K562 (cell line): ENCODE data around the gene EVI5L. TPM values are rescaled to one million over a fixed set of nuclear protein-coding genes. Genes with fewer than 3 reads are reported as not detected.

Experiments used
- ATAC-seq: fragments of 200-7000 bp; cut with Tn5 transposase; 3 replicates; pipeline ENCODE4 v1.9.1; 2020; ENCODE audit warnings: moderate library complexity
- BruUV-seq: library from RNA; stranded (reverse); fragments of 400-500 nt; replicated peaks from 2 replicates; lab custom pipeline; 2021; lab: Mats Ljungman, UMichigan
- CTCF ChIA-PET: fragments of 300-600 bp; formaldehyde crosslinking; extraction: SDS; loops from one replicate; lab custom pipeline; 2021; ENCODE audit warnings: low intra/inter-chr PET ratio; lab: Yijun Ruan, JAX
- POLR2A ChIA-PET: fragments of 300-600, 350-650 bp; sonication (Branson Sonifier 250); formaldehyde crosslinking; extraction: SDS; loops from one replicate; lab custom pipeline; 2021; ENCODE audit warnings: antibody characterized with exemption, inconsistent platforms; lab: Yijun Ruan, JAX
- DNase-seq, 4 experiments: peaks; one replicate each; pipeline versions ENCODE4 v3.0.0 to v3.0.0-alpha.2; 2011 to 2018; ENCODE audit warnings: low spot score in 3 of 4, mixed read lengths in 3 of 4; ENCODE audit errors: extremely low read depth in 1 of 4
- FAIRE-seq: peaks from 2 replicates; lab custom pipeline; 2011; peaks lifted over from hg19 to GRCh38; lab: Jason Lieb, UNC
- H2AFZ ChIP-seq: 2 replicates; pipeline ENCODE4 v1.6.0; 2011; ENCODE audit warnings: low read depth, low read length, control low read depth, inconsistent platforms
- H3K27ac ChIP-seq: fragments of 200-600 bp; 3 replicates; pipeline ENCODE4 v1.8.0; 2011; ENCODE audit warnings: low read depth, mild to moderate bottlenecking, control low read depth, inconsistent platforms, low read length, moderate library complexity, mixed read lengths; ENCODE audit errors: extremely low read depth
- H3K27me3 ChIP-seq, 2 experiments: fragments of 300-600 bp in 1 of 2; 2 replicates in 1 of 2; 3 replicates in 1 of 2; pipeline versions ENCODE4 v1.6.0 to v1.8.0; 2011; ENCODE audit warnings: inconsistent platforms in 2 of 2, low read length in 2 of 2, mild to moderate bottlenecking in 1 of 2, mixed read lengths in 1 of 2, moderate library complexity in 1 of 2; ENCODE audit not compliant: control insufficient read depth in 2 of 2, insufficient read depth in 2 of 2
- H3K36me3 ChIP-seq: fragments of 300-600 bp; 3 replicates; pipeline ENCODE4 v1.8.0; 2011; ENCODE audit warnings: mild to moderate bottlenecking, low read length, inconsistent platforms; ENCODE audit not compliant: control insufficient read depth, insufficient read depth
- H3K4me1 ChIP-seq, 2 experiments: fragments of 200-600 bp in 1 of 2; replicated peaks in 1 of 2; 2 replicates in 1 of 2; 3 replicates in 1 of 2; pipeline versions ENCODE4 v1.5.1 to v1.8.0; 2011; ENCODE audit warnings: inconsistent platforms in 2 of 2, low read length in 2 of 2, mild to moderate bottlenecking in 1 of 2, mixed read lengths in 1 of 2, moderate library complexity in 1 of 2; ENCODE audit not compliant: control insufficient read depth in 2 of 2, insufficient read depth in 2 of 2
- H3K4me2 ChIP-seq: 2 replicates; pipeline ENCODE4 v1.6.1; 2011; ENCODE audit warnings: low read length, control low read depth, inconsistent platforms, mixed read lengths; ENCODE audit not compliant: insufficient read depth
- H3K4me3 ChIP-seq: fragments of 200-600 bp; sonication (generic), shearing (Covaris generic); 2 replicates; pipeline ENCODE4 v1.5.1; 2016; ENCODE audit warnings: control low read depth, inconsistent platforms
- H3K79me2 ChIP-seq: fragments of 200-600 bp; 3 replicates; pipeline ENCODE4 v1.8.0; 2011; ENCODE audit warnings: low read length, inconsistent platforms; ENCODE audit not compliant: control insufficient read depth, insufficient read depth
- H3K9ac ChIP-seq, 2 experiments: 2 replicates each; pipeline versions ENCODE4 v1.6.0 to v1.6.1; 2011; ENCODE audit warnings: low read depth in 2 of 2, low read length in 2 of 2, control low read depth in 1 of 2, inconsistent platforms in 1 of 2, mild to moderate bottlenecking in 1 of 2, mixed read lengths in 1 of 2; ENCODE audit not compliant: insufficient read depth in 1 of 2
- H3K9me1 ChIP-seq: one replicate; pipeline ENCODE4 v1.6.0; 2011; ENCODE audit warnings: inconsistent platforms, mild to moderate bottlenecking, low read length, moderate library complexity; ENCODE audit not compliant: control insufficient read depth, insufficient read depth
- H3K9me3 ChIP-seq: replicated peaks from 2 replicates; pipeline ENCODE4 v1.5.1; 2011; ENCODE audit warnings: low read depth, low read length, inconsistent platforms; ENCODE audit not compliant: control insufficient read depth, insufficient read depth
- H4K20me1 ChIP-seq: replicated peaks from 2 replicates; pipeline ENCODE4 v1.6.1; 2011; ENCODE audit warnings: low read length, inconsistent platforms, mixed read lengths; ENCODE audit not compliant: control insufficient read depth, insufficient read depth
- HCFC1 ChIP-seq: IDR thresholded peaks from 2 replicates; pipeline ENCODE4 v1.6.1; 2012; ENCODE audit warnings: low read depth, low read length, improper control_type of control experiment
- KDM4B ChIP-seq, 2 experiments: fragments of 450-650 bp in 1 of 2; sonication (generic) in 1 of 2; IDR thresholded peaks; 2 replicates each; pipeline ENCODE4 v1.6.1; 2016 to 2017; ENCODE audit warnings: borderline replicate concordance in 2 of 2, antibody characterized with exemption in 1 of 2, low read depth in 1 of 2, mild to moderate bottlenecking in 1 of 2
- MYNN ChIP-seq, 2 experiments: sonication (generic); formaldehyde crosslinking in 1 of 2; IDR thresholded peaks; 2 replicates each; pipeline versions ENCODE4 v1.5.0 to v1.6.1; 2016 to 2020; ENCODE audit warnings: antibody characterized with exemption in 1 of 2, missing genetic modification reagents in 1 of 2
- RFX5 ChIP-seq: IDR thresholded peaks from 2 replicates; pipeline ENCODE4 v1.6.1; 2011; ENCODE audit warnings: low read depth, mild to moderate bottlenecking, improper control_type of control experiment, low read length
- SFPQ ChIP-seq: fragments of 200-400 bp; formaldehyde crosslinking; IDR thresholded peaks from 2 replicates; pipeline ENCODE4 v1.6.1; 2017; ENCODE audit warnings: mild to moderate bottlenecking, low read depth, low read length, moderate library complexity
- XRCC4 ChIP-seq: IDR thresholded peaks from one replicate; pipeline ENCODE4 v1.6.1; 2011; ENCODE audit not compliant: insufficient read depth, insufficient read length; ENCODE audit errors: extremely low read depth
- ZBTB9 ChIP-seq: fragments of 450-650 bp; formaldehyde crosslinking; IDR thresholded peaks from 2 replicates; pipeline ENCODE4 v1.4.0; 2020; ENCODE audit warnings: mild to moderate bottlenecking, moderate library complexity
- ZKSCAN1 ChIP-seq: fragments of 150-350 bp; IDR thresholded peaks from 2 replicates; pipeline ENCODE4 v1.6.1; 2016; ENCODE audit warnings: low read depth, low read length
- ZNF197 ChIP-seq: fragments of 200-800 bp; sonication (Bioruptor generic); IDR thresholded peaks from 2 replicates; pipeline ENCODE4 v1.6.1; 2016; ENCODE audit warnings: low read depth, missing genetic modification characterization, missing compliant biosample characterization
- ZNF780A ChIP-seq: fragments of 250-450 bp; sonication (Bioruptor Pico); IDR thresholded peaks from 2 replicates; pipeline ENCODE4 v1.5.0; 2021; ENCODE audit warnings: mild to moderate bottlenecking
- WGBS: fragments of 100-300 bp; shearing (Covaris generic); methylation state at CpG from one replicate; pipeline ENCODE4 v1.1.6; 2016; ENCODE audit warnings: low coverage, mixed read lengths; ENCODE audit not compliant: insufficient coverage; ENCODE audit errors: missing lambda C conversion rate; 5-methylcytosine and 5-hydroxymethylcytosine counted together
- in situ Hi-C: fragments of 300-500 bp; cut with MboI; formaldehyde crosslinking; loops from 4 replicates; pipeline ENCODE4 v1.15.0; 2018; ENCODE audit warnings: inconsistent platforms, mixed read lengths
- intact Hi-C: fragments of 100-400 bp; cut with micrococcal nuclease; formaldehyde crosslinking; loops from 2 replicates; pipeline ENCODE4 v1.14.2; 2022
- polyA plus RNA-seq, 8 experiments: library from polyadenylated mRNA; depleted of rRNA in 4 of 8; stranded (reverse) in 5 of 8; unstranded in 3 of 8; fragments of >200 nt; fragmentation: Nextera tagmentation in 2 of 8; fragmentation: Illumina TruSeq in 1 of 8; extraction: Ambion mirVana in 2 of 8; extraction: Trizol in 1 of 8; gene quantifications; 2 replicates each; pipeline versions ENCODE4 v1.2.1 to v1.2.3, GENCODE V29; 2011 to 2014; ENCODE audit warnings: inconsistent platforms in 1 of 8, missing spikeins in 1 of 8
- total RNA-seq, 7 experiments: library from RNA; depleted of rRNA in 6 of 7; stranded (reverse); fragments of >200 nt in 6 of 7; fragmentation: Illumina TruSeq in 2 of 7; extraction: Trizol in 2 of 7; gene quantifications; 2 replicates each; pipeline versions ENCODE4 v1.2.1 to v1.2.3, GENCODE V29; 2011 to 2021; ENCODE audit warnings: low replicate concordance in 1 of 7

Gene EVI5L
- total and polyA plus RNA-seq, 9 of the 15 experiments (the other 6 are each of a cell fraction or from before 2014, with no cell fraction given) = 0.69 to 1.8 (median 1.2) TPM; not detected in 2

- intact Hi-C loops = no loop called here
- H3K4me2 ChIP-seq = no peak overlapping the region
- ChIA-PET POLR2A (interaction anchor here (0.6 kb wide), 1 partner anchor 135 kb away, joined by 4 read pairs; no protein-coding TSS in a partner anchor), CTCF (no interaction called here)
- H3K4me1 ChIP-seq = peaks cover 10 to 83% of the 10 kb centered on the region in 2 experiments; a peak in 4 of 5 replicates
- FAIRE-seq = no peak
- no peaks in the 10 kb centered on the region for H4K20me1 ChIP-seq
- H3K79me2 ChIP-seq = no peaks in the 10 kb centered on the region
- TF ChIP-seq HCFC1 = no peak
- TF ChIP-seq ZNF780A = no peak
- TF ChIP-seq ZKSCAN1 = peak; percentile 86
- DNase-seq = no peak
- WGBS = 75% methylated on average over 17 of the region's 21 CpGs
- no peaks in the 10 kb centered on the region for H3K36me3 ChIP-seq
- in situ Hi-C loops = no loop called here
- no peak overlapping the region for H3K4me3 ChIP-seq
- H3K27ac ChIP-seq = no peak overlapping the region
- H2AFZ ChIP-seq = no peak overlapping the region
- peak overlapping the region in 1 of 2 experiments; percentile 58; a peak in 1 of 4 replicates for H3K9ac ChIP-seq
- H3K27me3 ChIP-seq = no peaks in the 10 kb centered on the region
- peaks cover 6% of the 10 kb centered on the region for H3K9me1 ChIP-seq
- H3K9me3 ChIP-seq = no peaks in the 10 kb centered on the region
- no TSS peak for BruUV-seq
- ATAC-seq = no peak
Measured at GRCh38 chr19:7863971-7864689, 34.1 kb downstream of the EVI5L start.

GRCh38 chr19:7864690-7865074 lies 34.7 kb downstream of the EVI5L start:
- no peak overlapping the region for H3K4me3 ChIP-seq
- BruUV-seq = no TSS peak
- H3K9me3 ChIP-seq = no peaks in the 10 kb centered on the region
- peaks cover under 1% of the 10 kb centered on the region for H3K9me1 ChIP-seq
- DNase-seq (no peak), ATAC-seq (no peak), FAIRE-seq (no peak)
- H3K79me2 ChIP-seq = no peaks in the 10 kb centered on the region
- no peak overlapping the region for H3K4me2 ChIP-seq
- no peaks in the 10 kb centered on the region for H3K36me3 ChIP-seq
- no peaks in the 10 kb centered on the region for H3K27me3 ChIP-seq
- peaks cover 10 to 83% of the 10 kb centered on the region in 2 experiments; a peak in 4 of 5 replicates for H3K4me1 ChIP-seq
- CTCF ChIA-PET = no interaction called here
- H3K27ac ChIP-seq = no peak overlapping the region
- H2AFZ ChIP-seq = no peak overlapping the region
- no peaks in the 10 kb centered on the region for H4K20me1 ChIP-seq
- H3K9ac ChIP-seq = peak overlapping the region in 1 of 2 experiments; percentile 60; a peak in 1 of 4 replicates
- in situ Hi-C loops (no loop called here), intact Hi-C loops (no loop called here)
- POLR2A ChIA-PET = interaction anchor here (1.7 kb wide), 1 partner anchor 26 kb away, joined by 4 read pairs; no protein-coding TSS in a partner anchor
- 73% methylated on average over 13 of the region's 18 CpGs for WGBS
- no peak for TF ChIP-seq SFPQ
- TF ChIP-seq MYNN (IDR thresholded peaks at IDR 0.05) = no peak
- no peak for TF ChIP-seq MYNN (CRISPR knock-in tag; IDR thresholded peaks at IDR 0.05)
- TF ChIP-seq ZBTB9 (CRISPR knock-in tag) = no peak
- no peak for TF ChIP-seq RFX5
- no peak for TF ChIP-seq XRCC4
- TF ChIP-seq ZNF197 (CRISPR knock-in tag) = no peak
- TF ChIP-seq KDM4B (IDR thresholded peaks at IDR 0.05; ENCODE audit: borderline replicate concordance in 2 of 2, low read depth in 1 of 2) = no peak
